HG02870 (cell line): ENCODE measurements around the gene TSPOAP1.

Experiments used
- ATAC-seq: cut with Tn5 transposase; IDR thresholded peaks from one replicate; pipeline ENCODE4 v1.9.1; 2021; ENCODE audit warnings: mild to moderate bottlenecking, moderate library complexity; ENCODE audit not compliant: unreplicated experiment

Gene TSPOAP1

DNA sequence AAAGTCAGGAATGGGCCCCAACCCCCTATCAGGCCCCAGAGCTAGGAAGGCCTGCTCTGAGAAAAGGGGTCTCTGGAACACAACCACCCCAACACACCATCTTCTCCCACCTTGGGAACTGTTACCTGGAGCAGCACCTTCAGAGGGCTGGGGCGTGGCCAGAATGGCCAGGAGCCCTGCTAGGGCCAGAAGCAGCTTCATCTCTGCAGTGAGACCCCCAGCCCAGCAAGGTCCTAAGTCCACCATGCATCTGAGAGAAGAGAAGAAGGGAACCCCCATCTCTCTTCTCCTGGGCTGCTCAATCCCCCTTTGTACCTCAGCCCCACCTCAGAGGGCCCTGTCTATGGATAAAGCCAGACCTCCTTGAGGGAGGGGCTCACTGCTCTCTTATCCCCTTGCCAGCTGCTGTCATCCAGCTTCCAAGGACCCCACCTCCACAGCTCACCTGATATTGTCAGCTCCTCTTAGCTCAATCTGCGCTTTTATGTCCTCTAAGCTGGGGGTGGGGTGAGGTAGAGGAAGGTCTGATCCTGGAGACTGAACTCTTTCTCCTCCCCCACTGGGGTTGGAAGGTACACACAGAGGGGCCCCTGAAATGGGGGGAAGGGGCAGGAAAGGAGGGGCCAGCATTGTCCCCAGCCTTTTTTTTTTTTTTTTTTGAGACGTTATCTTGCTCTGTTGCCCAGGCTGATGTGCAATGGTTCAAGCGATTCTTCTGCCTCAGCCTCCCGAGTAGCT lies 47.9 kb downstream of the TSPOAP1 start, which contains the start of gene MPO:
TSS of gene MPO (minus strand) at position 456 of the 738 bp plus-strand sequence. CDS start at position 279, 177 bp downstream.
- no peak for ATAC-seq

DNA sequence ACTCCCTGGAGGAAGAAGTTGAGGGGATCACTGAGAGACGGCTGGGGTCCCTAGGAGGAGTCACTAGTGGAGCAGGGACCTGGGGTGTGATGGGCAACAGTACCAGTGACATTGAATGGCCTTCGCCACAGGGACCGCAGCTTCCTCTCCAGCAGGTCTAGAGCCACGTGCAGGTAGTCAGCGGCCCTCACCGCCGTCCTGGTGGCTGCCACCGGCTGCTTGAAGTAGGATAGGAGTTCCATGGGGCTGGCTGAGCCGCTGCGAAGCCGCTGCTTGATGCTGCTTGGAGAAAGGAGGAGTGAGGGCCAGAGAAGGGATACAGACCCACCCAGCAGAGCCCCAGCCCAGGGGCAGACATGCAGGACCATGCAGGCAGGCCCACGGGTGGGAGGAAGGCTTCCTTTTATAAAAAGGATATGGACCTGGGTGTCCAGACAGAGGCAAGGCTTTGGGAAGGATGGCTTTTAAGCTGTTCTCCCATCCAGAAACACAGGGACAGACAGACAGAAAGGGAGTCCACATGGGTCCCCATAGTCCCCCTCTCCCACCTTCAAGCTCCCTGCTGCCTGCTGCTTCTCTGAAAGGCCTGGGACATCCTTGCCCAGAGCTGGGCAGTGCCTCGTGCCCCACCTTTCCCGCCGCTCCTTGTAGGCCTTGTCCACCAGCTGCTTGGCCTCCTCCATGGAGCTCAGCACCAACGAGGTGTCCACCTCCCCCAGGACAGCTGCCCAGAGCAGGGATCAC lies 48.7 kb downstream of the TSPOAP1 start:
- no peak for ATAC-seq

DNA sequence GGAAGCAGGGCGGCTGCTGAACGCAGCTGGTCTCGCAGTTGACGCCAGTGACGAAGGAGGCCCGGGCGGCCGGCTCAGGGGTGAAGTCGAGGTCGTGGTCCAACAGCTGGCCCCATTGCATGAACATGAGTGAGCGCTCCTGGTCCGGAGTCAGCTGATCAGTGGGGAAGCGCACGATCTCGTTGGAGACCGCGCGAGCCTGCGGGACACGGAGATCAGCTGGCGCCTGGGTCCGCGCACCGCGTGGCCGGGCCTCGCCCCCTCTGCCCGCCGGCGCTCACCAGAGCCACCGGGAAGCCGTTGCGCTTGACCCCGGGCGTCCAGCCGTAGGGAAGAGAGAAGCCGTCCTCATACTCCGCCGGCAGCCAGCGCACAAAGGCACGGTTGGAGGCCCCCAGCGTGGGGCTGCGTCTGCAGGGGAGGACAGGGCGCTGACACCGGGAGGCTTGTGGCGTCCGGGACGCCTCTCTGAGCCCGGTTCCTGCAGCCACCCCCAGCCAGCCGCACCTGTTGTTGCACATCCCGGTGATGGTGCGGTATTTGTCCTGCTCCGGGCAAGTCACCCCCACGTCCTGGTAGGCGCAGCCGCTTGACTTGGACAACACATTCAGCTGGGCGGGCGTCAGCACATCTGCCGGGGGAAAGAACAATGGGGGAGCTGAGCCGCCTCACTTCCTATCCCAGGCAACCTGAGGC lies 49.4 kb downstream of the TSPOAP1 start:
- ATAC-seq: no peak

DNA sequence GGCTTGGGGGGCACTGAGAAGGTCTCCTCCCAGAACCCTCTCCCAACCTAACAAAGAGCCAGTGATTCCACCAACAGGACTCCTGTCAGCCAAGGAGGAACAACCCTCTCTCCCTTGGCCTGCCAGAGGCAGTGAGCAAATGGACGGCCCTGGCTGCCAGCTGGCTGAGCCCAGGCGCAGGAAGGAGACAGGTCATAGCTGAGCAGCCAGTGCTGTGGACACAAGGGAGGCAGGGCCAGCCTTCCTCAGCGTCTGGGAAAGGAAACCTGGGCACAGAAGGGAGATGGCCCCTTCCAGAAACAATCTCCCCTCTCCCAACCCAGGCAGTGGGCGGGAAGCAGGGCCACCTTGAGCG lies 50.0 kb downstream of the TSPOAP1 start:
- ATAC-seq: no peak

DNA sequence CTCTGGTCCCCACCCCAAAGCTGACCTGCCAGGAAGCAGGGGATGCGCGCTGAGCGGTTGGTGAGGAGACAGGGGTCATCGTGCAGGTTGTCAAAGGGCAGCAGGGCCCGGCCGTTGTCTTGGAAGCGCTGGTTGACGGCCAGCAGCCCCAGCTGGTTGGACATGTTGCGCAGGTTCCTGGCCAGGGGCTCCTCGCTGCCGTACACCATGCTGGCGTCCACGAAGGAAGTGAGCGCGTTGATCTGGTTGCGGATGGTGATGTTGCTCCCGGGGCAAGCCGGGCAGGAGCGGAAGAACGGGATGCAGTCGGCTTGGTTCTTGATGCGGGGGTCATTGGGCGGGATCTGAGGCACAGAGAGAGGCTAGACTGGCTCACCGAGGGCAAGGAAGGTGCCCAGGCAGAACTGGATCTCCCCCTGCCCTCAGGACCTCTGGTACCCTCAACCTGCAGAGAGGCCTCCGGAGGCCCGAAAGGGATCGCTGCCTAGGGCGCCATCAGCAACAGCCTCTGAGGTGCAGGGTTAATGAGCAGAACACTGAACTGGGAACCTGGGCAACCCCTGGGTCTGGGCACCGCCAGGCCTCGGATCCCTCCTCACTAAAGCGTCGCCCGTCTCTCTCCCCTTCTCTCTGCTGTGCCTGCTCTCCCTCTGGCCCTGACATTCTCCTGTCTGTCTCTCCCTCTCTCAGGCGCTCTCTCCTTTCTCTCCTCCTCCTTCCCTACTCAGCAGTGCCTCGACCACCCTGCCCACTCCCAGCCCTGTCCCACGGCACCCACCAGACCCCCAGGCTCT lies 50.6 kb downstream of the TSPOAP1 start:
- ATAC-seq: no peak

DNA sequence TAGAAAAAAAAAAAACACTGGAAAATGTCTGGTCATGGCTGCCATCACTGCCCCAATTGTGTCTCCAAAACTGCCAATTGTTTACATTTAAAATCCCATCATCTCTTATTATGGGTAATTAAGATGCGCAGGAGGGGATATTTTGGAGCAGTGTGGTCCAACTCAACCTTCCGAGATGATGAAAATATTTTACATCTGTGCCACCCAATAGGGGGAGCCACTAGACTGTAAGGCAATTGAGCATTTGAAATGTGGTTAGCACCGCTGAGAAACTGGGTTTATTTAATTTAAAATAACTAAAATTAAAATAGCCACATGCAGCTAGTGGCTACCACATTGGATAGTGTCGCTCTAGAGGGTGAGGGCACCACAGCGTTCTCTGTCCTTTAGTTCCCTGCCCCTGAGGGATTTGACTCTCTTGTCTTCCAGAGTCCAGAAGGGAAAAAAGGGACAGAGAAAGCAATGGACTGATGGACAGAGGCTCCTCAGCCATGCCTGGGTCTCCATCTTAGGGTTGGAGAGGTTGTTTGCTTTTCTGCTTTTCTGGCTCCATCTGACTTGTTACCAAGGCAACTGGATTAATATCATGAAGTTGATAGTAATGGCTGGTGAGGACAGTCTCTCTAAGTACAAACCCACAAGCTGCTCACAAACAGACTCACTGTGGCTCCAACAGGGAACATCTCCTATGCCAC lies 51.3 kb downstream of the TSPOAP1 start:
- ATAC-seq: no peak

DNA sequence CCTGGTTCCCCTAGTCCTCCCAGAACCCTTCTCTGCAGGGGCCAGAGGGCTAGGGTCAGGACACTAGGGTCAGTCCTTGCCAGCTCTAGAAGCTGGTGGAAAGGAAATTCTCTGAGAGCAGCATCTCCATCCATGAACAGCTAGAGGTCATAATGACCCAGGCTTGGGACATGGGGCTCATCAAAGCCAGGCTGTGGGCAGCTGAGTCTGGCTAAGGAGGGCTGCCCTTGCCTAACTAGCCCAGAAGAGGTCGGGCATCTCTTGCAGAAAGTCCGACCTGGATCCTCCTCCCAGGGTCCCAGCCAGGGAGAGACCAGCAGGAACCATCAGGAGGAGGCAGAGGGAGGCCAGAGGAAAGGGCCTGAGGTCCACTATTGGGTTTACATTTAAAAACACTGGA lies 52.2 kb downstream of the TSPOAP1 start:
- no peak for ATAC-seq

DNA sequence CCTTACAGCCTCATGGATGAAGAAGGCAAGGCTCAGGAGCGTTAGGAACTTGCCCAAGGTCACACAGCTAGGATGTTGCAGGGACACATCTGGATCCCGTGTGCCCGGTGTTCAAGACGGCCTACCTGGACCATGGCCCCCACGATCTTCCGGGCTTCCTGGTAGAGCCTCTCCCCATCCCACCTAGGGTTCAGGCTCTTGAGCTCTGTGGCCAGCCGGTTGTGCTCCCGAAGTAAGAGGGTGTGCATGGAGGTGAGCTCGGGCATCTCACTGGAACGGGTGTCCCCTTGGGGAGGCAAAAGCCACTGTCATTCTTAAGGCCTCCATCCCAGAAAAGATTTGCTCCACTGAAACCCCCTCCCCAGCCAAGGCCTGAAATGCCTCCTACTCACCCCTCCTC lies 53.2 kb downstream of the TSPOAP1 start:
- ATAC-seq: no peak

DNA sequence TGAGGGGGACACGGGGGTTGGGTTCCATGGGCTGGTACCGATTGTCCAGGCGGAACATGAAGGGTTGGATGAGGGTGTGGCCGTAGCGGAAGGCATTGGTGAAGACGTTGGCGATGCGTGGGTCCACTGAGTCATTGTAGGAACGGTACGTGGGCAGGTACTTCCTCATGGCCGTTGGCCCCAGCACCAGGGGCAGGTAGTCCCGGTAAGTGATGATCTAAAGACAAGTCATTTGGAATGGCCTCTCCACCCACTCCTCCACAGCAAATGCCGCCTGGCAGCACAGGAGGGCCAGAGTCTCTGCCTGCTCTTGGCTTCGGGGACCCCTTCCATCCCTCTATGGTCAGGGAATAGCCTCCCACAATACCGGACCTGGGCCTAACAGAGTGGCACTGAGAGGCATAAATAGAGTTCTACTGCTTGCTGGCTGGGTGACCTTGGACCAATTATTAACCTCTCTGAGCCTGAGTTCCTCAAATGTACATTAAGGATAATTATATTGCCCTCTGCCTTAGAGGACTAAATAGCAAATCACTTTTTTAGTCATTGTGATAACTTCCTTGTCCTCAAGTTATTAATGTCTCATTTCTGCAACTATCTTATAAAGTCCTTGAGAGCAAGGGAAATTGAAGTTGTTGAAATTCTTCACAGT lies 55.0 kb downstream of the TSPOAP1 start:
- no peak for ATAC-seq

DNA sequence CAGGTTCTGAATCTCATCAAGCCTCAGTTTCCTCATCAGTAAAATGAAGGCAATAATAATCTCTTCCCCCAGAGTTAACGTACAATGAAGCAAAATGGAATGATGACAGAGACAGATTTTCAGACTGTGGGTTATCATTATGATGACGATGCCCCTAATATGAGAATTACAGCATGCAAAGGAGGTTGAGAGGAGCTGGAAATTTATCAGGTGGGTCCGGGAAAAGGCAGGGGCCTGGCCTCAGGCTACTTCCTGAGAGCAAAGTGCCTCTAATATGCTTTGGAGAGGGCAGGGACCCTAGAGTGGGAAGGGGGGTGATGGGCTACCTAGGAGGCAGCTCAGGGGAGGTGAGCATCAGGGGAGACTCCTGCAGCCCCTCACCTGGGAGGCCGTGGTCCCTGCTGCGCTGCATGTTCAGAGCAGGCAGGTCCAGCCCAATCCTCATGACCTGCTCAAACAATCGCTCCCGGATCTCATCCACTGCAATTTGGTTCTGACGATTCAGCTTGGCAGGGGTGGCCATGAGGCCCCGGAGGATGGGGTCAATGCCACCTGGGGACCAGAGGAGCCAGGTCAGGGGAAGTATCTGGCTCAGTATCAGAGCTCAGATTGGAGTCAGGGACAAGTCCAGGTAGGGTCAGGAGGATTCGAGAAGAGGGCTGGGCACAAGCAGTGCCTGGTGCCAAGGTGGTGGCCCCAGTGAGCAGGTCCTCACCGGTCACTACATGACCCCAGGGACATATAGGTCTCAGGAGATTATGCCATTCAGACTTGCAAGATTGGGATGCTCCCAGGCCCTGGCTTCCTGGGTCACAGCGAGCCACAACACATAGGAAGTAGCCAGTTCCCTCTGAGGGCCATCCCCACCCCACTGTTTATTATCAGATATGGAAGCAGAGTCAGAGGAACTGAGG lies 56.0 kb downstream of the TSPOAP1 start:
- no peak for ATAC-seq

DNA sequence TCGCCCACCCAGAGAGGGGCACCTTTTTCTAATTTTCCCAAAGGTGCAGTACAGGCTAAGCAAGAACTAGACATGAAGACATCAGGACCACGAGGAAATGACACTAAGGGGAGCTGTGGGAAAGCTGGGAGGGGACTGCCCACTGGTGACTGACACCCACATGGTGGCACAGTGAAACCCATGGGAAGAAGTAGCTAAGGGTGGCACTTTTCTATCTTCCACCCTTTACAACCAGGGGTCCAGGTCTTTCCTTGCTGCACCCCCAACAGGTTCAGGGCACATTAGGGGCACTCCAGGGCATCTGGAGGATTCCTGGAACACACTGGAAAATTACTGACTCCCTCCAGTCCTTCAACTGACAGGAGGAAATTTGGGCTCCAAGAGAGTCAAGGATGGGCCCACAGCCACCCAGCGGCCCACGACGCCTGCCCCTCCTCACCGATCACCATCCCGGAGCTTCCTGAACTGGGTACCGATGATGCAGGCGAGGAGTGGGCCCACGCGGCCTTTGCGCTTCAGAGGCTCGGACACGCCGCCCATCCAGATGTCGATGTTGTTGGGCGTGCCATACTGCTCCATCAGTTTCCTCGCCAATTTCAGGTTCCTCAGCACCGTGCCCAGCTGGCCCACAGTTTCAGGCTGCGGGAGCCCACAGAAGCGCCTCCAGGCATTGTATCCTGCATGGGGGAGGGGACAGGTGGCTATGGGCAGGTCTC lies 57.2 kb downstream of the TSPOAP1 start:
- ATAC-seq: no peak

DNA sequence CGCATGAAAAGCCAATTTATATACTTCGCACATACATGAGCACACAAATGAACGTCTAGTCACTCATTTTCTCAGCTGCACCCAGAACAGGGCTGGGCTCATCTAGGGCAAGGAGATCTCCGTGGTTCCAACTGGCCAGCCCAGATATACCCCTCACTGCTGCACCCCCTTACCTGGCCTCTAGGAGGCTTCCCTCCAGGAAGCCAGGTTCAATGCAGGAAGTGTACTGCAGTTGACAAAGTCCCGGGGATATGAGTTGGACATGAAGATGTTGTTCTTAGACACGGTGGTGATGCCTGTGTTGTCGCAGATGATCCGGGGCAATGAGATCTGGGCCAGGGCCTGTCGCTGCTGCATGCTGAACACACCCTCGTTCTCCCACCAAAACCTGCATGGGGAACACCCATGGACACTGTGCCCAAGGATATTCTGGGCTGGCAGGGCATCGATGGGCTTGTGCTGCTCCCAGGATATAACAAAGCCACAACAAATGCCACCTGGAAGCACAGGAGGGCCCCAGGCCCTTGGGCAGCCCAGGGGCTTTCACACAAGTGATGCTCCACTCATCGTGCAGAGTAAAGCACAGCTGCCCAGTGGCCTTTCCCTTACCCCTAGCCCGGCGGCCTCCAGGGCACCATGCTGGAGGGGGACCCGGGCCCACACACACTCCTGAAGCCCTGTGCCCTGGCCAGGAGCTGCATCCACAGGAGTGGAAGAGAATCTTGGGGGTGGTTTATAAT lies 57.9 kb downstream of the TSPOAP1 start:
- ATAC-seq: no peak

DNA sequence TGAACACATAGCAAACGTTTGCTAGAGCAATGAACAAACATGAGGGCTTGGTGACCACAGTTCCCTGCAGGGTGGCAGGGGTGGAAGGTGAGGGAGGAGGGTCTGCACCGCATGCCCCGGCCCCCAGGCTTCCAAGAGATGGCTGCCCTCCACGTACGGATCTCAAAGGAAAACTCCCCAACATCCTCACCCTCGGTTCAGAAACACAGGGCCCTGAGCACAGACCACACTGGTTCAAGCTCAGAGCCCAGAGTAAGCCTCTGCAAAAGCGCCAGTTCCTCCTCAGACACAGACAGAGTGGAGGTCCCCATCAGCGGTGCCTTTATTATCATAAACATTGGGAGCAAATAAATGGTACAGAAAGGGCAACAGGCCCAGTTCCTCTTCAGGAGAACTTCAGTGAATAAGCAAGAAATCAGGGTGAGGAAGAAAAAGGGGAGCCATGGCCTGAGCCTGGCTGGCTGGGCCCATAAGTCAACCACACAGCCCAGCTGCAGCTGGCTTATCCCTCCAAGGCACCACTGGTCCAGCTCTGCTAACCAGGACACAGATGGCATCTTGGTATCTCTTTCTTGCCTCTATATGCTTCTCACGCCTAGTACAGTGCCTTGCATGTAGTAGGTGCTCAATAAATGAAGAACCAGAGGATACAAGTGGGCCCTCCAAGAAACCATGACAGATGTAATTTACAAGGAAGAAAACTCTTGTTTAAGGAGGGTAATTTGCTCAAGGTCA lies 58.9 kb downstream of the TSPOAP1 start:
- no peak for ATAC-seq

DNA sequence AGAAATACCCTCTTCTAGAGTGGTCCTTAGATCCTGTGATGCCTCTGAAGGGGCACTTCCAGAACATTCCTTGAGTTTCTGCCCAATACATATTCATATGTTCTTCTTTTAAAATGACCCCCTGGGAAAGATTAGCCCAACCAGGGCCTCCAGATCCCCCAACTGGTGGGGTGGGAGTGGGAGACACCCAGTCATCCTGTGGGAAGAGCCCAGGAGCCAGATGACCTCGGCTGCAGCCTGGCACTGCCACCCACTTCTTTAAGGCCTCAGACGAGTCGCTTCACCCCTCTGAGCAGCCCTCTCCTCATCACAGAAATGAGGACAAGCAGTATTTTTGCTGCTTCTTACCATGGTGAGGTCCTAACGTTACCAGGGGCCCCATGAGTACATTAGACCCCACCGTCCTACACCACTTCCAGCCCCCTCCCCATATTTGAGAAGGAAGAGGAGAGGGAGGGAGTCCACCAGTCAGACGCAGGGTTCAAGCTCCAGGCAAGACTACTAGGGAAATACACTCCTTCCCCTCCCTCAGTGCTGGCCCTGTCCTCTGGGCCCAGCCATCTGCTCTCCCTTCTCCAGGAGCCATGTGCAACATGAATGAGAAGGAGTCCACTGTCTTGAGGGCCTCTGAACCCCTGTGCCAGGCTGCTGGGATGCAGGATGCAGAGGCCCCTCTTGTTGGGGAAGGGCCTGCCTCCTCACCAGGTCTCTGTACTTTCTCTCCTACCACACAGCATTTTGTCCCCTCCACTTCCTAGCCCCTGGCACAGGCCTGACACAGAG lies 59.6 kb downstream of the TSPOAP1 start:
- no peak for ATAC-seq

DNA sequence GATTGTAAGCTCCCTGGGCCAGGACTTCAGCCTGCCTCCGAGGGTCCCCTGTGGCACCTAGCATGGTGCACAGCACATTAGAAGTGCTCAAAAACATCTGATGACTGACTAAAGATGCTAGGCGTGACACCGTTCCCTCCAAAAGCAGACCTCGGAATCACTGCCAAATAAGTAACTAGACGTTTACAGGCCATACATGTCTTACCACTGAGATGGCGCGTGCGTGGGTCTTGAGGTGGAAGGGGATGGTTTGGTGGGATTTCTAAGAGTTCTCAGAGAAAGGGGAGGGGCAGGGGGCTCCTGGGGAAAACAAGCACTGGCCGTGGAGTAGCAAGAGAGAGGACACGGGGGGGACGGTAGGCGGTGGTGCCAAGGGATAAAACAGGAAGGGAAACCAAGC lies 60.3 kb downstream of the TSPOAP1 start:
- ATAC-seq: no peak
